ENCODE measurements around the gene MIF4GD. TPM values are rescaled to one million over a fixed set of nuclear protein-coding genes. Genes with fewer than 3 reads are reported as not detected.

The MIF4GD gene
- total RNA-seq, 1 donor from 2014 or later = 26.5 TPM

- DNase-seq (ENCODE audit: low read depth) = no peak
- no peak overlapping the region for H3K4me3 ChIP-seq (ENCODE audit: low read depth, low read length)
- TF ChIP-seq CTCF (conservative IDR thresholded peaks at IDR 0.05; ENCODE audit: low read depth, low read length) = no peak
Observed at GRCh38 chr17:75252039-75252816, 18.8 kb downstream of the MIF4GD start.

GRCh38 chr17:75250009-75250471, 21.0 kb downstream of the MIF4GD start:
- DNase-seq (ENCODE audit: low read depth) = no peak
- no peak overlapping the region for H3K4me3 ChIP-seq (ENCODE audit: low read depth, low read length)
- TF ChIP-seq CTCF (conservative IDR thresholded peaks at IDR 0.05; ENCODE audit: low read depth, low read length) = no peak

DNA sequence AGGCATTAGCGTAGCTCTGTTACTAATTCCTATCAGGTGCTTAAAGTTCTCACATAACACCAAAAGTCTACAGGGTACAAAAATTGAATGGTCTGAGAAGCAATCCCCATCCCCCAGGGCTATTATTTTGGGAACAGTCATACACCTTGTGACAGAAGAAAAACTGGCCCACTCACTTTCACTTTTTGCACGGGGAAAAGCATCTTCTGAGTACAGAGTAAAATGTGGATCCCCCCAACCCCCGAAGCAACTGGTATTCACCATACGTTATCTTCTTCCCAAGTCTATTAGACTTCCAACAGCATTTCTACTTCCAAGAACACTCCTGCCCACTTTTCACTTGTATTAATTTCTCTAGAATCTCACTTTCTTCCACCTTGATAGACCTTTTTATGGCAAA, 21.5 kb downstream of the MIF4GD start:
- TF ChIP-seq CTCF (conservative IDR thresholded peaks at IDR 0.05; ENCODE audit: low read depth, low read length) = no peak
- no peak overlapping the region for H3K4me3 ChIP-seq (ENCODE audit: low read depth, low read length)
- DNase-seq (ENCODE audit: low read depth) = no peak

- DNase-seq (ENCODE audit: low read depth) = no peak
- no peak for TF ChIP-seq CTCF (conservative IDR thresholded peaks at IDR 0.05; ENCODE audit: low read depth, low read length)
- no peak overlapping the region for H3K4me3 ChIP-seq (ENCODE audit: low read depth, low read length)
Observed at GRCh38 chr17:75246404-75246803, 24.6 kb downstream of the MIF4GD start.

GRCh38 chr17:75245011-75245410, 26.0 kb downstream of the MIF4GD start:
- H3K4me3 ChIP-seq (ENCODE audit: low read depth, low read length) = no peak overlapping the region
- no peak for TF ChIP-seq CTCF (conservative IDR thresholded peaks at IDR 0.05; ENCODE audit: low read depth, low read length)
- DNase-seq (ENCODE audit: low read depth) = no peak

GRCh38 chr17:75244133-75244866, 26.7 kb downstream of the MIF4GD start:
- H3K4me3 ChIP-seq (ENCODE audit: low read depth, low read length) = no peak overlapping the region
- TF ChIP-seq CTCF (conservative IDR thresholded peaks at IDR 0.05; ENCODE audit: low read depth, low read length) = no peak
- no peak for DNase-seq (ENCODE audit: low read depth)
